Upper lobe of right lung (tissue), 1 donor: ENCODE measurements around the gene CCR1. TPM values are rescaled to one million over a fixed set of nuclear protein-coding genes. Genes with fewer than 3 reads are reported as not detected.

Experiments
- ATAC-seq: fragments of 200-7000 bp; cut with Tn5 transposase; one replicate; pipeline ENCODE4 v1.9.1; 2020; ENCODE audit warnings: mild to moderate bottlenecking, moderate library complexity
- DNase-seq: peaks from one replicate; pipeline ENCODE4 v3.0.0-alpha.2; 2020
- H3K27ac ChIP-seq: fragments of 200-600 bp; one replicate; pipeline ENCODE4 v1.8.0; 2022
- H3K27me3 ChIP-seq: fragments of 200-600 bp; one replicate; pipeline ENCODE4 v1.8.0; 2022; ENCODE audit warnings: mild to moderate bottlenecking
- H3K36me3 ChIP-seq: fragments of 200-600 bp; one replicate; pipeline ENCODE4 v1.8.0; 2022
- H3K4me1 ChIP-seq: fragments of 200-600 bp; one replicate; pipeline ENCODE4 v1.8.0; 2022
- H3K4me3 ChIP-seq: fragments of 200-600 bp; one replicate; pipeline ENCODE4 v1.8.0; 2022; ENCODE audit warnings: mild to moderate bottlenecking
- H3K9me3 ChIP-seq: fragments of 200-600 bp; one replicate; pipeline ENCODE4 v1.8.0; 2022
- CTCF ChIP-seq: fragments of 200-600 bp; IDR thresholded peaks from one replicate; pipeline ENCODE4 v1.8.0; 2022; ENCODE audit warnings: antibody characterized with exemption
- intact Hi-C: fragments of 100-400 bp; cut with DNase I; formaldehyde crosslinking; loops from one replicate; pipeline ENCODE4 v1.11.0; 2022
- total RNA-seq: library from RNA; stranded (reverse); fragmentation: NEBNext Ultra II Directional; extraction: Animal tissue kit (Norgen Biotek cat#: 25700); gene quantifications from one replicate; pipeline ENCODE4 v1.2.1, GENCODE V29; 2021
- donor health status: DM: no; HTN: yes; CAD: no; lungs with severe emphysema.

Gene CCR1
- total RNA-seq, 1 donor from 2014 or later = 40.9 TPM

GRCh38 chr3:46203681-46204080, 4.4 kb downstream of the CCR1 start:
- no peak for DNase-seq
- Histone ChIP-seq H3K9me3 (no peaks in the 10 kb centered on the region), H3K27me3 (no peaks in the 10 kb centered on the region), H3K4me3 (no peak overlapping the region), H3K27ac (no peak overlapping the region), H3K36me3 (no peaks in the 10 kb centered on the region), H3K4me1 (peaks cover 10% of the 10 kb centered on the region)
- ATAC-seq = no peak
- intact Hi-C loops = no loop called here
- no peak for TF ChIP-seq CTCF

GRCh38 chr3:46202535-46202934, 5.6 kb downstream of the CCR1 start:
- Histone ChIP-seq H3K9me3 (no peaks in the 10 kb centered on the region), H3K4me1 (peaks cover 7% of the 10 kb centered on the region), H3K36me3 (no peaks in the 10 kb centered on the region), H3K27ac (no peak overlapping the region), H3K27me3 (no peaks in the 10 kb centered on the region), H3K4me3 (no peak overlapping the region)
- intact Hi-C loops = no loop called here
- DNase-seq = no peak
- TF ChIP-seq CTCF = no peak
- ATAC-seq = no peak

- ATAC-seq (no peak), DNase-seq (no peak)
- no peaks in the 10 kb centered on the region for H3K27me3 ChIP-seq
- no peak overlapping the region for H3K27ac ChIP-seq
- H3K4me3 ChIP-seq = no peak overlapping the region
- H3K4me1 ChIP-seq = peaks cover 7% of the 10 kb centered on the region
- no peaks in the 10 kb centered on the region for H3K9me3 ChIP-seq
- intact Hi-C loops = no loop called here
- no peak for TF ChIP-seq CTCF
- H3K36me3 ChIP-seq = no peaks in the 10 kb centered on the region
Measured at GRCh38 chr3:46200790-46201189, 7.3 kb downstream of the CCR1 start.

GRCh38 chr3:46200211-46200610, 7.9 kb downstream of the CCR1 start:
- H3K4me1 ChIP-seq = peaks cover 6% of the 10 kb centered on the region
- no peak for TF ChIP-seq CTCF
- DNase-seq (no peak), ATAC-seq (no peak)
- H3K9me3 ChIP-seq = no peaks in the 10 kb centered on the region
- H3K27ac ChIP-seq = no peak overlapping the region
- H3K36me3 ChIP-seq = no peaks in the 10 kb centered on the region
- intact Hi-C loops = no loop called here
- H3K4me3 ChIP-seq = no peak overlapping the region
- no peaks in the 10 kb centered on the region for H3K27me3 ChIP-seq

GRCh38 chr3:46196261-46196957, 11.7 kb downstream of the CCR1 start:
- H3K27ac ChIP-seq = no peak overlapping the region
- no peak for TF ChIP-seq CTCF
- DNase-seq (no peak), ATAC-seq (no peak)
- no peaks in the 10 kb centered on the region for H3K27me3 ChIP-seq
- H3K4me3 ChIP-seq = no peak overlapping the region
- no peaks in the 10 kb centered on the region for H3K36me3 ChIP-seq
- intact Hi-C loops = no loop called here
- no peaks in the 10 kb centered on the region for H3K9me3 ChIP-seq
- no peaks in the 10 kb centered on the region for H3K4me1 ChIP-seq
